ENCODE measurements around the gene KRT36.

Gene KRT36

GRCh38 chr17:41505809-41506767 is 16.4 kb upstream of the KRT36 start:
- no peak overlapping the region for H3K9ac ChIP-seq (ENCODE audit: low read length)
- peaks cover 3% of the 10 kb centered on the region for H3K4me1 ChIP-seq (ENCODE audit: control insufficient read depth, insufficient read depth, low read length)
- H3K4me3 ChIP-seq (ENCODE audit: low read length), result no peak overlapping the region
- no peaks in the 10 kb centered on the region for H3K27me3 ChIP-seq (ENCODE audit: control insufficient read depth, insufficient read depth, low read length)
- no peak overlapping the region for H3K27ac ChIP-seq (ENCODE audit: low read depth, low read length)
- H3K36me3 ChIP-seq (ENCODE audit: control insufficient read depth, insufficient read depth, low read length), result no peaks in the 10 kb centered on the region

- Histone ChIP-seq H3K4me3 (ENCODE audit: low read length) (no peak within 1 kb of the TSS), H3K36me3 (ENCODE audit: control insufficient read depth, insufficient read depth, low read length) (no peaks in the 10 kb centered on the region), H3K9ac (ENCODE audit: low read length) (no peak within 1 kb of the TSS), H3K27me3 (ENCODE audit: control insufficient read depth, insufficient read depth, low read length) (no peaks in the 10 kb centered on the region), H3K27ac (ENCODE audit: low read depth, low read length) (no peak within 1 kb of the TSS), H3K4me1 (ENCODE audit: control insufficient read depth, insufficient read depth, low read length) (peaks cover 3% of the 10 kb centered on the region)
Observed at GRCh38 chr17:41505007-41505808, 15.5 kb upstream of the KRT36 start, which contains the start of gene KRT13. Gene KRT13 (minus strand): TSS chr17:41505612. CDS start chr17:41505550, 62 bp downstream.

- peaks cover 3% of the 10 kb centered on the region for H3K4me1 ChIP-seq (ENCODE audit: control insufficient read depth, insufficient read depth, low read length)
- no peaks in the 10 kb centered on the region for H3K36me3 ChIP-seq (ENCODE audit: control insufficient read depth, insufficient read depth, low read length)
- no peak overlapping the region for H3K4me3 ChIP-seq (ENCODE audit: low read length)
- H3K27me3 ChIP-seq (ENCODE audit: control insufficient read depth, insufficient read depth, low read length), result no peaks in the 10 kb centered on the region
- no peak overlapping the region for H3K27ac ChIP-seq (ENCODE audit: low read depth, low read length)
- H3K9ac ChIP-seq (ENCODE audit: low read length), result no peak overlapping the region
Observed at GRCh38 chr17:41504246-41504977, 14.7 kb upstream of the KRT36 start.

- H3K4me3 ChIP-seq (ENCODE audit: low read length), result no peak overlapping the region
- H3K4me1 ChIP-seq (ENCODE audit: control insufficient read depth, insufficient read depth, low read length), result peaks cover 3% of the 10 kb centered on the region
- H3K36me3 ChIP-seq (ENCODE audit: control insufficient read depth, insufficient read depth, low read length), result no peaks in the 10 kb centered on the region
- H3K27ac ChIP-seq (ENCODE audit: low read depth, low read length), result no peak overlapping the region
- no peaks in the 10 kb centered on the region for H3K27me3 ChIP-seq (ENCODE audit: control insufficient read depth, insufficient read depth, low read length)
- no peak overlapping the region for H3K9ac ChIP-seq (ENCODE audit: low read length)
Observed at GRCh38 chr17:41503202-41503601, 13.5 kb upstream of the KRT36 start.

- H3K27ac ChIP-seq (ENCODE audit: low read depth, low read length), result no peak overlapping the region
- no peak overlapping the region for H3K9ac ChIP-seq (ENCODE audit: low read length)
- H3K36me3 ChIP-seq (ENCODE audit: control insufficient read depth, insufficient read depth, low read length), result no peaks in the 10 kb centered on the region
- no peaks in the 10 kb centered on the region for H3K27me3 ChIP-seq (ENCODE audit: control insufficient read depth, insufficient read depth, low read length)
- H3K4me3 ChIP-seq (ENCODE audit: low read length), result no peak overlapping the region
- peaks cover 3% of the 10 kb centered on the region for H3K4me1 ChIP-seq (ENCODE audit: control insufficient read depth, insufficient read depth, low read length)
Observed at GRCh38 chr17:41500131-41500911, 10.6 kb upstream of the KRT36 start.

- no peak overlapping the region for H3K9ac ChIP-seq (ENCODE audit: low read length)
- no peaks in the 10 kb centered on the region for H3K27me3 ChIP-seq (ENCODE audit: control insufficient read depth, insufficient read depth, low read length)
- H3K36me3 ChIP-seq (ENCODE audit: control insufficient read depth, insufficient read depth, low read length), result no peaks in the 10 kb centered on the region
- H3K4me3 ChIP-seq (ENCODE audit: low read length), result no peak overlapping the region
- H3K4me1 ChIP-seq (ENCODE audit: control insufficient read depth, insufficient read depth, low read length), result peaks cover 3% of the 10 kb centered on the region
- no peak overlapping the region for H3K27ac ChIP-seq (ENCODE audit: low read depth, low read length)
Observed at GRCh38 chr17:41499714-41500113, 10.0 kb upstream of the KRT36 start.

GRCh38 chr17:41498276-41498675 is 8.6 kb upstream of the KRT36 start:
- Histone ChIP-seq H3K27me3 (ENCODE audit: control insufficient read depth, insufficient read depth, low read length) (no peaks in the 10 kb centered on the region), H3K27ac (ENCODE audit: low read depth, low read length) (no peak overlapping the region), H3K9ac (ENCODE audit: low read length) (no peak overlapping the region), H3K4me1 (ENCODE audit: control insufficient read depth, insufficient read depth, low read length) (no peaks in the 10 kb centered on the region), H3K4me3 (ENCODE audit: low read length) (no peak overlapping the region), H3K36me3 (ENCODE audit: control insufficient read depth, insufficient read depth, low read length) (no peaks in the 10 kb centered on the region)

- no peak overlapping the region for H3K4me3 ChIP-seq (ENCODE audit: low read length)
- H3K4me1 ChIP-seq (ENCODE audit: control insufficient read depth, insufficient read depth, low read length), result no peaks in the 10 kb centered on the region
- no peaks in the 10 kb centered on the region for H3K27me3 ChIP-seq (ENCODE audit: control insufficient read depth, insufficient read depth, low read length)
- peak overlapping the region; percentile 6 for H3K9ac ChIP-seq (ENCODE audit: low read length)
- H3K27ac ChIP-seq (ENCODE audit: low read depth, low read length), result no peak overlapping the region
- no peaks in the 10 kb centered on the region for H3K36me3 ChIP-seq (ENCODE audit: control insufficient read depth, insufficient read depth, low read length)
Observed at GRCh38 chr17:41496803-41497484, 7.2 kb upstream of the KRT36 start.

- no peaks in the 10 kb centered on the region for H3K27me3 ChIP-seq (ENCODE audit: control insufficient read depth, insufficient read depth, low read length)
- no peak overlapping the region for H3K4me3 ChIP-seq (ENCODE audit: low read length)
- no peaks in the 10 kb centered on the region for H3K4me1 ChIP-seq (ENCODE audit: control insufficient read depth, insufficient read depth, low read length)
- H3K27ac ChIP-seq (ENCODE audit: low read depth, low read length), result no peak overlapping the region
- H3K36me3 ChIP-seq (ENCODE audit: control insufficient read depth, insufficient read depth, low read length), result no peaks in the 10 kb centered on the region
- H3K9ac ChIP-seq (ENCODE audit: low read length), result no peak overlapping the region
Observed at GRCh38 chr17:41494524-41494923, 4.8 kb upstream of the KRT36 start.

- H3K36me3 ChIP-seq (ENCODE audit: control insufficient read depth, insufficient read depth, low read length), result no peaks in the 10 kb centered on the region
- no peaks in the 10 kb centered on the region for H3K4me1 ChIP-seq (ENCODE audit: control insufficient read depth, insufficient read depth, low read length)
- H3K4me3 ChIP-seq (ENCODE audit: low read length), result no peak overlapping the region
- H3K9ac ChIP-seq (ENCODE audit: low read length), result no peak overlapping the region
- H3K27me3 ChIP-seq (ENCODE audit: control insufficient read depth, insufficient read depth, low read length), result no peaks in the 10 kb centered on the region
- H3K27ac ChIP-seq (ENCODE audit: low read depth, low read length), result no peak overlapping the region
Observed at GRCh38 chr17:41492771-41493170, 3.1 kb upstream of the KRT36 start.

GRCh38 chr17:41492351-41492750 is 2.6 kb upstream of the KRT36 start:
- Histone ChIP-seq H3K36me3 (ENCODE audit: control insufficient read depth, insufficient read depth, low read length) (no peaks in the 10 kb centered on the region), H3K27ac (ENCODE audit: low read depth, low read length) (no peak overlapping the region), H3K4me3 (ENCODE audit: low read length) (no peak overlapping the region), H3K9ac (ENCODE audit: low read length) (no peak overlapping the region), H3K4me1 (ENCODE audit: control insufficient read depth, insufficient read depth, low read length) (no peaks in the 10 kb centered on the region), H3K27me3 (ENCODE audit: control insufficient read depth, insufficient read depth, low read length) (no peaks in the 10 kb centered on the region)

All from rectal smooth muscle tissue (tissue), 1 donor.